ENCODE results near the gene SPOCK1.

The SPOCK1 gene

GRCh38 chr5:137190441-137190840 is 308.7 kb downstream of the SPOCK1 start:
- CTCF ChIA-PET, result no interaction called here

GRCh38 chr5:137190031-137190430 is 309.1 kb downstream of the SPOCK1 start:
- CTCF ChIA-PET, result no interaction called here
- DNase-seq (ENCODE audit: extremely low spot score), result no peak
- POLR2A ChIA-PET, result no interaction called here
- TF ChIP-seq FOXM1 (IDR thresholded peaks at IDR 0.05; ENCODE audit: borderline replicate concordance), result no peak

More at GRCh38 chr5:137190441-137190840, 308.7 kb downstream of the SPOCK1 start:
- POLR2A ChIA-PET, result no interaction called here
- DNase-seq (ENCODE audit: extremely low spot score), result no peak
- no peak for TF ChIP-seq LEF1 (IDR thresholded peaks at IDR 0.05; ENCODE audit: borderline replicate concordance)
- no peak for TF ChIP-seq TARDBP (IDR thresholded peaks at IDR 0.05)
- TF ChIP-seq CTBP1 (IDR thresholded peaks at IDR 0.05; ENCODE audit: borderline replicate concordance), result no peak
- no peak for TF ChIP-seq ZNF384 (IDR thresholded peaks at IDR 0.05)
- no peak for TF ChIP-seq ARNT (IDR thresholded peaks at IDR 0.05)
- no peak for TF ChIP-seq NFRKB (IDR thresholded peaks at IDR 0.05)
- TF ChIP-seq FOXK2 (IDR thresholded peaks at IDR 0.05), result no peak
- no peak for TF ChIP-seq HDGF (IDR thresholded peaks at IDR 0.05; ENCODE audit: borderline replicate concordance)

GRCh38 chr5:137188566-137188965 is 310.6 kb downstream of the SPOCK1 start:
- POLR2A ChIA-PET, result no interaction called here
- no peak for DNase-seq (ENCODE audit: extremely low spot score)
- no peak for TF ChIP-seq CTBP1 (IDR thresholded peaks at IDR 0.05; ENCODE audit: borderline replicate concordance)
- no peak for TF ChIP-seq FOXK2 (IDR thresholded peaks at IDR 0.05)
- CTCF ChIA-PET, result no interaction called here

GRCh38 chr5:137186759-137187461 is 312.2 kb downstream of the SPOCK1 start:
- CTCF ChIA-PET, result interaction anchor here (0.7 to 1.1 kb wide), 2 partner anchors 9 to 18 kb away, joined by 3 to 4 read pairs; no protein-coding TSS in a partner anchor
- no peak for TF ChIP-seq TARDBP (IDR thresholded peaks at IDR 0.05)
- no peak for TF ChIP-seq FOXM1 (IDR thresholded peaks at IDR 0.05; ENCODE audit: borderline replicate concordance)
- TF ChIP-seq FOXA1 (IDR thresholded peaks at IDR 0.05), result no peak
- TF ChIP-seq ELF4 (IDR thresholded peaks at IDR 0.05), result no peak
- no peak for TF ChIP-seq CTBP1 (IDR thresholded peaks at IDR 0.05; ENCODE audit: borderline replicate concordance)
- no peak for TF ChIP-seq ZNF384 (IDR thresholded peaks at IDR 0.05)
- TF ChIP-seq ARNT (IDR thresholded peaks at IDR 0.05), result no peak
- TF ChIP-seq HDGF (IDR thresholded peaks at IDR 0.05; ENCODE audit: borderline replicate concordance), result no peak
- no peak for TF ChIP-seq SUZ12 (IDR thresholded peaks at IDR 0.05)
- TF ChIP-seq LEF1 (IDR thresholded peaks at IDR 0.05; ENCODE audit: borderline replicate concordance), result no peak
- no peak for TF ChIP-seq BHLHE40 (IDR thresholded peaks at IDR 0.05; ENCODE audit: borderline replicate concordance)
- TF ChIP-seq SP1 (IDR thresholded peaks at IDR 0.05), result no peak
- TF ChIP-seq FOXK2 (IDR thresholded peaks at IDR 0.05), result no peak
- no peak for TF ChIP-seq PKNOX1 (IDR thresholded peaks at IDR 0.05)
- TF ChIP-seq NFRKB (IDR thresholded peaks at IDR 0.05), result no peak
- TF ChIP-seq L3MBTL2 (conservative IDR thresholded peaks at IDR 0.05), result no peak
- no peak for DNase-seq (ENCODE audit: extremely low spot score)
- POLR2A ChIA-PET, result no interaction called here

- TF ChIP-seq ELF4 (IDR thresholded peaks at IDR 0.05), result no peak
- TF ChIP-seq SP1 (IDR thresholded peaks at IDR 0.05), result no peak
- no peak for TF ChIP-seq CTBP1 (IDR thresholded peaks at IDR 0.05; ENCODE audit: borderline replicate concordance)
- no peak for TF ChIP-seq ARNT (IDR thresholded peaks at IDR 0.05)
- TF ChIP-seq PKNOX1 (IDR thresholded peaks at IDR 0.05), result no peak
- no peak for TF ChIP-seq TARDBP (IDR thresholded peaks at IDR 0.05)
- TF ChIP-seq L3MBTL2 (conservative IDR thresholded peaks at IDR 0.05), result no peak
- TF ChIP-seq NFRKB (IDR thresholded peaks at IDR 0.05), result no peak
- no peak for TF ChIP-seq FOXM1 (IDR thresholded peaks at IDR 0.05; ENCODE audit: borderline replicate concordance)
- TF ChIP-seq HDGF (IDR thresholded peaks at IDR 0.05; ENCODE audit: borderline replicate concordance), result no peak
- no peak for TF ChIP-seq LEF1 (IDR thresholded peaks at IDR 0.05; ENCODE audit: borderline replicate concordance)
- no peak for TF ChIP-seq BHLHE40 (IDR thresholded peaks at IDR 0.05; ENCODE audit: borderline replicate concordance)
- TF ChIP-seq SUZ12 (IDR thresholded peaks at IDR 0.05), result no peak
- no peak for TF ChIP-seq ZNF384 (IDR thresholded peaks at IDR 0.05)
- TF ChIP-seq FOXA1 (IDR thresholded peaks at IDR 0.05), result no peak
- TF ChIP-seq FOXK2 (IDR thresholded peaks at IDR 0.05), result no peak
- CTCF ChIA-PET, result no interaction called here
- POLR2A ChIA-PET, result no interaction called here
- no peak for DNase-seq (ENCODE audit: extremely low spot score)
Measured at GRCh38 chr5:137185193-137185592, 313.9 kb downstream of the SPOCK1 start.

GRCh38 chr5:137184734-137185133 is 314.4 kb downstream of the SPOCK1 start:
- POLR2A ChIA-PET, result no interaction called here

More at GRCh38 chr5:137184734-137185133, 314.4 kb downstream of the SPOCK1 start:
- no peak for DNase-seq (ENCODE audit: extremely low spot score)
- CTCF ChIA-PET, result no interaction called here
- TF ChIP-seq FOXA1 (IDR thresholded peaks at IDR 0.05) (no peak), FOXK2 (IDR thresholded peaks at IDR 0.05) (no peak), TARDBP (IDR thresholded peaks at IDR 0.05) (no peak), PKNOX1 (IDR thresholded peaks at IDR 0.05) (no peak), LEF1 (IDR thresholded peaks at IDR 0.05; ENCODE audit: borderline replicate concordance) (no peak), NFRKB (IDR thresholded peaks at IDR 0.05) (no peak), FOXM1 (IDR thresholded peaks at IDR 0.05; ENCODE audit: borderline replicate concordance) (no peak)

Measured in HEK293T (cell line).